NCI-H1436 treated with DMSO at 0.1 percent for 48 hours (cell line): Measurements from ENCODE around the gene SLFNL1.

Experiments
- DNase-seq: peaks from one replicate; lab custom pipeline; 2025; lab: John Stamatoyannopoulos, UW

SLFNL1 gene

GRCh38 chr1:40986328-40986783, 35.2 kb downstream of the SLFNL1 start:
- DNase-seq, result no peak

- no peak for DNase-seq
Observed at GRCh38 chr1:40985875-40986274, 35.6 kb downstream of the SLFNL1 start.

GRCh38 chr1:40985161-40985560, 36.4 kb downstream of the SLFNL1 start:
- no peak for DNase-seq

GRCh38 chr1:40984531-40984930, 37.0 kb downstream of the SLFNL1 start:
- no peak for DNase-seq

GRCh38 chr1:40984066-40984465, 37.5 kb downstream of the SLFNL1 start:
- no peak for DNase-seq

GRCh38 chr1:40983286-40983685, 38.2 kb downstream of the SLFNL1 start:
- DNase-seq, result no peak

- DNase-seq, result no peak
Observed at GRCh38 chr1:40982721-40983120, 38.8 kb downstream of the SLFNL1 start.

GRCh38 chr1:40981691-40982448, 39.7 kb downstream of the SLFNL1 start:
- no peak for DNase-seq

- no peak for DNase-seq
Observed at GRCh38 chr1:40980453-40981121, 40.9 kb downstream of the SLFNL1 start.

GRCh38 chr1:40980068-40980452, 41.5 kb downstream of the SLFNL1 start:
- DNase-seq, result no peak

- DNase-seq, result peak; percentile 52
Observed at GRCh38 chr1:40979241-40980067, 42.1 kb downstream of the SLFNL1 start, which contains the start of gene CTPS1. CTPS1 (plus strand) TSS chr1:40979696; CDS start chr1:40983291, 3,595 bp downstream.

GRCh38 chr1:40978886-40979240, 42.7 kb downstream of the SLFNL1 start:
- no peak for DNase-seq

- no peak for DNase-seq
Observed at GRCh38 chr1:40977716-40978115, 43.8 kb downstream of the SLFNL1 start.

GRCh38 chr1:40976952-40977690, 44.4 kb downstream of the SLFNL1 start:
- no peak for DNase-seq

GRCh38 chr1:40974945-40975344, 46.6 kb downstream of the SLFNL1 start:
- no peak for DNase-seq

GRCh38 chr1:40973912-40974311, 47.6 kb downstream of the SLFNL1 start:
- no peak for DNase-seq

GRCh38 chr1:40971966-40972365, 49.6 kb downstream of the SLFNL1 start:
- no peak for DNase-seq

GRCh38 chr1:40969445-40969844, 52.1 kb downstream of the SLFNL1 start:
- DNase-seq, result no peak

- DNase-seq, result no peak
Observed at GRCh38 chr1:40966417-40966816, 55.1 kb downstream of the SLFNL1 start.
